PC-9 (cell line): ENCODE measurements around the gene KRTAP19-8. TPM values are rescaled to one million over a fixed set of nuclear protein-coding genes. Genes with fewer than 3 reads are reported as not detected.

ENCODE experiments used
- BruUV-seq: library from RNA; stranded (reverse); fragments of 400-500 nt; replicated peaks from 2 replicates; lab custom pipeline; 2021; lab: Mats Ljungman, UMichigan
- CTCF ChIA-PET: fragments of 300-600 bp; sonication (Branson Sonifier 250); formaldehyde crosslinking; loops from one replicate; lab custom pipeline; 2022; ENCODE audit warnings: antibody characterized with exemption; lab: Charles Lee
- POLR2A ChIA-PET: fragments of 300-600 bp; sonication (Branson Sonifier 250); formaldehyde crosslinking; loops from one replicate; lab custom pipeline; 2022; ENCODE audit warnings: antibody characterized with exemption; ENCODE audit not compliant: unreplicated experiment; lab: Charles Lee
- DNase-seq, 2 experiments: peaks; one replicate each; pipeline versions ENCODE4 v3.0.0 to v3.0.0-alpha.2; 2015 to 2022; ENCODE audit warnings: mixed read lengths in 1 of 2
- H2AFZ ChIP-seq: fragments of 200-600 bp; sonication (generic); 2 replicates; pipeline ENCODE4 v1.8.1; 2017; ENCODE audit warnings: antibody characterized with exemption
- H3F3A ChIP-seq: fragments of 200-600 bp; sonication (generic); 2 replicates; pipeline ENCODE4 v1.8.1; 2017; ENCODE audit warnings: antibody characterized with exemption, mild to moderate bottlenecking, low read depth; ENCODE audit not compliant: insufficient read depth
- H3K27ac ChIP-seq: fragments of 200-600 bp; sonication (generic); 2 replicates; pipeline ENCODE4 v1.6.1; 2016; ENCODE audit warnings: mixed run types
- H3K27me3 ChIP-seq: fragments of 200-600 bp; sonication (generic); 2 replicates; pipeline ENCODE4 v1.6.1; 2016; ENCODE audit warnings: low read depth, mixed run types; ENCODE audit not compliant: insufficient read depth
- H3K36me3 ChIP-seq: fragments of 200-600 bp; sonication (generic); 2 replicates; pipeline ENCODE4 v1.6.1; 2016; ENCODE audit warnings: low read depth, mixed run types
- H3K4me1 ChIP-seq: fragments of 200-600 bp; sonication (generic); replicated peaks from 2 replicates; pipeline ENCODE4 v1.6.1; 2016; ENCODE audit warnings: mixed run types; ENCODE audit not compliant: insufficient read depth
- H3K4me2 ChIP-seq: fragments of 200-600 bp; sonication (generic); 2 replicates; pipeline ENCODE4 v1.6.1; 2017; ENCODE audit warnings: mixed run types
- H3K4me3 ChIP-seq: fragments of 200-600 bp; sonication (generic); 2 replicates; pipeline ENCODE4 v1.6.1; 2016; ENCODE audit warnings: mixed run types
- H3K79me2 ChIP-seq: fragments of 200-600 bp; sonication (generic); 2 replicates; pipeline ENCODE4 v1.6.1; 2017; ENCODE audit warnings: low read depth, mixed run types
- H3K9me2 ChIP-seq: fragments of 200-600 bp; sonication (generic); 2 replicates; pipeline ENCODE4 v1.8.1; 2017; ENCODE audit warnings: mild to moderate bottlenecking; ENCODE audit not compliant: insufficient read depth
- H3K9me3 ChIP-seq: fragments of 200-600 bp; sonication (generic); 2 replicates; pipeline ENCODE4 v1.8.1; 2016; ENCODE audit warnings: low read depth; ENCODE audit not compliant: insufficient read depth
- H4K20me1 ChIP-seq: fragments of 200-600 bp; sonication (generic); 2 replicates; pipeline ENCODE4 v1.8.1; 2017; ENCODE audit not compliant: insufficient read depth
- CTCF ChIP-seq: fragments of 200-600 bp; sonication (generic); conservative IDR thresholded peaks from 2 replicates; pipeline ENCODE4 v1.6.1; 2017; ENCODE audit warnings: mixed run types, antibody characterized with exemption, mild to moderate bottlenecking, moderate library complexity
- EZH2 ChIP-seq: fragments of 200-600 bp; sonication (generic); IDR thresholded peaks from 2 replicates; pipeline ENCODE4 v1.8.0; 2017; ENCODE audit warnings: antibody characterized with exemption, low read depth
- intact Hi-C: fragments of 100-400 bp; cut with micrococcal nuclease; formaldehyde crosslinking; loops from one replicate; pipeline ENCODE4 v1.10.0; 2022; ENCODE audit not compliant: unreplicated experiment
- total RNA-seq: library from RNA; stranded (reverse); gene quantifications from 2 replicates; pipeline ENCODE4 v1.2.3, GENCODE V29; 2021

Gene KRTAP19-8
- total RNA-seq, 1 experiment from 2014 or later = not detected

GRCh38 chr21:31050577-31051157, 12.4 kb upstream of the KRTAP19-8 start:
- Histone ChIP-seq H3K36me3 (no peaks in the 10 kb centered on the region), H3K4me1 (no peaks in the 10 kb centered on the region), H3K27me3 (peaks cover 26% of the 10 kb centered on the region), H3K9me2 (no peaks in the 10 kb centered on the region), H4K20me1 (no peaks in the 10 kb centered on the region), H3K9me3 (no peaks in the 10 kb centered on the region), H3F3A (no peaks in the 10 kb centered on the region), H3K27ac (no peak overlapping the region), H3K79me2 (no peaks in the 10 kb centered on the region), H3K4me2 (no peak overlapping the region), H2AFZ (no peak overlapping the region), H3K4me3 (no peak overlapping the region)
- no peak for TF ChIP-seq CTCF
- TF ChIP-seq EZH2 = no peak
- intact Hi-C loops = no loop called here
- BruUV-seq = no TSS peak
- DNase-seq = no peak
- ChIA-PET POLR2A (no interaction called here), CTCF (no interaction called here)

- Histone ChIP-seq H2AFZ (no peak overlapping the region), H3K27me3 (peaks cover 21% of the 10 kb centered on the region; the same call in 1 of the 2 replicates), H3K9me2 (no peaks in the 10 kb centered on the region), H3K9me3 (no peaks in the 10 kb centered on the region), H3K27ac (no peak overlapping the region), H3K4me2 (no peak overlapping the region), H3K36me3 (no peaks in the 10 kb centered on the region), H3K79me2 (no peaks in the 10 kb centered on the region), H3K4me1 (no peaks in the 10 kb centered on the region), H3F3A (no peaks in the 10 kb centered on the region), H3K4me3 (no peak overlapping the region), H4K20me1 (no peaks in the 10 kb centered on the region)
- TF ChIP-seq CTCF (no peak), EZH2 (no peak)
- intact Hi-C loops = no loop called here
- no peak for DNase-seq
- ChIA-PET CTCF (no interaction called here), POLR2A (no interaction called here)
- no TSS peak for BruUV-seq
These were observed 7.6 kb upstream of the KRTAP19-8 start for GRCh38 chr21:31045841-31046240.

- intact Hi-C loops = no loop called here
- Histone ChIP-seq H3K4me3 (no peak overlapping the region), H3K27me3 (peaks cover 6% of the 10 kb centered on the region; the same call in 1 of the 2 replicates), H3K9me3 (no peaks in the 10 kb centered on the region), H4K20me1 (no peaks in the 10 kb centered on the region), H3K4me1 (no peaks in the 10 kb centered on the region), H3K36me3 (no peaks in the 10 kb centered on the region), H3K79me2 (no peaks in the 10 kb centered on the region), H3K4me2 (no peak overlapping the region), H3K27ac (no peak overlapping the region), H3F3A (no peaks in the 10 kb centered on the region), H3K9me2 (no peaks in the 10 kb centered on the region), H2AFZ (no peak overlapping the region)
- no peak for DNase-seq
- CTCF ChIA-PET = no interaction called here
- POLR2A ChIA-PET = no interaction called here
- TF ChIP-seq EZH2 (no peak), CTCF (no peak)
- BruUV-seq = no TSS peak
These were observed 5.2 kb upstream of the KRTAP19-8 start for GRCh38 chr21:31043471-31043870.
